Measurements from ENCODE around the gene VAPB.

DNA sequence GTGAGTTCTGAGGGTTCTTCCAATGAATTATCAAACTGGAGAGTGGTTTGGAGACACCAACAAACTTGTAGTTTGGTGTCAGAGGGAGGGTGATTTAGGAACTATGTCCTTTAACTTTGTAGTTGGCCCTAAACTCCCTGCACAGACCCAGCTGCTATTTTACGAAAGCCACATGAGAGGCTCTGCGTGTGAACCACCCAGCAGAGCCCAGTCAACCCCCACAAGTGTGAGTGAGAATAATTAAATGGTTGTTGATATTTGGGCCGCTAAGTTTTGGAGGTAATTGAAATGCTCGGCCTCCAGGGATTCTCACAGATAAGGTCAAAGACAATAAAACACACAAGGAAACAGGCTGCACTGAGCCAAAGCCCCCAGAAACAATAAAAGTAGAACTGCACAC lies 6.9 kb upstream of the VAPB start:
- TF ChIP-seq POLR2A (IDR thresholded peaks at IDR 0.05), result no peak
- TF ChIP-seq, protein P1, sequence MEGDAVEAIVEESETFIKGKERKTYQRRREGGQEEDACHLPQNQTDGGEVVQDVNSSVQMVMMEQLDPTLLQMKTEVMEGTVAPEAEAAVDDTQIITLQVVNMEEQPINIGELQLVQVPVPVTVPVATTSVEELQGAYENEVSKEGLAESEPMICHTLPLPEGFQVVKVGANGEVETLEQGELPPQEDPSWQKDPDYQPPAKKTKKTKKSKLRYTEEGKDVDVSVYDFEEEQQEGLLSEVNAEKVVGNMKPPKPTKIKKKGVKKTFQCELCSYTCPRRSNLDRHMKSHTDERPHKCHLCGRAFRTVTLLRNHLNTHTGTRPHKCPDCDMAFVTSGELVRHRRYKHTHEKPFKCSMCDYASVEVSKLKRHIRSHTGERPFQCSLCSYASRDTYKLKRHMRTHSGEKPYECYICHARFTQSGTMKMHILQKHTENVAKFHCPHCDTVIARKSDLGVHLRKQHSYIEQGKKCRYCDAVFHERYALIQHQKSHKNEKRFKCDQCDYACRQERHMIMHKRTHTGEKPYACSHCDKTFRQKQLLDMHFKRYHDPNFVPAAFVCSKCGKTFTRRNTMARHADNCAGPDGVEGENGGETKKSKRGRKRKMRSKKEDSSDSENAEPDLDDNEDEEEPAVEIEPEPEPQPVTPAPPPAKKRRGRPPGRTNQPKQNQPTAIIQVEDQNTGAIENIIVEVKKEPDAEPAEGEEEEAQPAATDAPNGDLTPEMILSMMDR (IDR thresholded peaks at IDR 0.05), result no peak
- TF ChIP-seq EP300 (IDR thresholded peaks at IDR 0.05), result no peak
- TF ChIP-seq POLR2AphosphoS5 (IDR thresholded peaks at IDR 0.05), result no peak
